Body of pancreas (tissue), 4 donors: Measurements from ENCODE around the gene MARCOL.

Experiments used
- CTCF ChIP-seq, 7 experiments: fragments of 450-650 bp in 4 of 7; fragments of 200-600 bp in 3 of 7; sonication (generic) in 3 of 7; IDR thresholded peaks; one replicate each; pipeline ENCODE4 v1.5.1; 2016 to 2019; ENCODE audit warnings: antibody characterized with exemption in 7 of 7
- POLR2A ChIP-seq, 3 donors: fragments of 450-650 bp; IDR thresholded peaks; one replicate each; pipeline ENCODE4 v1.6.1; 2016; ENCODE audit warnings: antibody characterized with exemption in 3 of 3, mild to moderate bottlenecking in 2 of 3

GRCh38 chr5:148237785-148238417 is 424 bp upstream of the MARCOL start:
- no peak for TF ChIP-seq POLR2A (IDR thresholded peaks at IDR 0.05)
- TF ChIP-seq CTCF (IDR thresholded peaks at IDR 0.05), result no peak
